Heart left ventricle (tissue), 16 donors: ENCODE results near the gene CYTIP. TPM values are rescaled to one million over a fixed set of nuclear protein-coding genes. Genes with fewer than 3 reads are reported as not detected.

Experiments used
- ATAC-seq, 4 donors: fragments of 200-7000 bp; cut with Tn5 transposase; one replicate each; pipeline ENCODE4 v1.9.1; 2020 to 2022; ENCODE audit warnings: moderate library complexity in 4 of 4, mild to moderate bottlenecking in 3 of 4, moderate number of reproducible peaks in 1 of 4
- DNase-seq, 5 donors: peaks; one replicate each; pipeline ENCODE4 v3.0.0-alpha.2; 2020
- H3K27ac ChIP-seq, 12 donors: fragments of 200-600 bp; sonication (generic) in 4 of 12; one replicate each; pipeline versions ENCODE4 v1.5.0 to v1.8.0; 2016 to 2022; ENCODE audit warnings: mild to moderate bottlenecking in 2 of 12
- H3K27me3 ChIP-seq, 9 donors: fragments of 200-600 bp; sonication (generic) in 2 of 9; one replicate each; pipeline versions ENCODE4 v1.5.1 to v1.8.0; 2016 to 2022; ENCODE audit warnings: mild to moderate bottlenecking in 3 of 9
- H3K36me3 ChIP-seq, 9 donors: fragments of 200-600 bp; sonication (generic) in 2 of 9; one replicate each; pipeline versions ENCODE4 v1.5.0 to v1.8.0; 2018 to 2022; ENCODE audit warnings: mild to moderate bottlenecking in 2 of 9
- H3K4me1 ChIP-seq, 12 donors: fragments of 200-600 bp; sonication (generic) in 4 of 12; one replicate each; pipeline versions ENCODE4 v1.5.0 to v1.8.0; 2016 to 2022; ENCODE audit warnings: mild to moderate bottlenecking in 3 of 12
- H3K4me3 ChIP-seq, 12 donors: fragments of 200-600 bp; sonication (generic) in 4 of 12; one replicate each; pipeline versions ENCODE4 v1.5.0 to v1.8.0; 2017 to 2022; ENCODE audit warnings: mild to moderate bottlenecking in 9 of 12, moderate library complexity in 4 of 12
- H3K9me3 ChIP-seq, 12 donors: fragments of 200-600 bp; sonication (generic) in 4 of 12; one replicate each; pipeline versions ENCODE4 v1.5.0 to v1.8.0; 2016 to 2022; ENCODE audit warnings: mild to moderate bottlenecking in 1 of 12
- POLR2A ChIP-seq, 2 donors: fragments of 450-650 bp; IDR thresholded peaks; one replicate each; pipeline ENCODE4 v1.6.1; 2017; ENCODE audit warnings: antibody characterized with exemption in 2 of 2, mild to moderate bottlenecking in 2 of 2, moderate library complexity in 2 of 2
- WGBS, 4 donors: extraction: QIAGEN DNeasy Blood & Tissue Kit in 2 of 4; methylation state at CpG; one replicate each; pipeline versions ENCODE4 v1.1.5 to v1.1.7; 2013 to 2018; 5-methylcytosine and 5-hydroxymethylcytosine counted together
- intact Hi-C, 10 donors: fragments of 100-400 bp; cut with DNase I; formaldehyde crosslinking; loops; one replicate each; pipeline versions ENCODE4 v1.11.1 to v1.14.2; 2022
- polyA plus RNA-seq, 2 donors: library from polyadenylated mRNA; stranded (reverse); fragments of 200-250 nt; gene quantifications; one replicate each; pipeline ENCODE4 v1.2.3, GENCODE V29; 2013
- total RNA-seq, 9 donors: library from RNA; depleted of rRNA in 2 of 9; stranded (reverse); fragments of >200 nt in 2 of 9; fragmentation: NEBNext Ultra II Directional in 3 of 9; extraction: Animal tissue kit (Norgen Biotek cat#: 25700) in 3 of 9; gene quantifications; one replicate each; pipeline versions ENCODE4 v1.1.0 to v1.2.4, GENCODE V29; 2016 to 2023
- TF ChIP-seq, protein P1 (sequence below), 12 donors: fragments of 200-600 bp; sonication (generic) in 4 of 12; IDR thresholded peaks; one replicate each; pipeline versions ENCODE4 v1.5.0 to v1.8.0; 2018 to 2022; ENCODE audit warnings: antibody characterized with exemption in 12 of 12, mild to moderate bottlenecking in 5 of 12
- donor health status: ischemic (EF 13 %, LVEDD 7.1; RV severe dilation, severe dysfunction).
- donor health status: healthy with polysubstance abuse.
- donor health status: DM: no; HTN: yes; CAD: no.
- donor health status: DM: no; HTN: no; CAD: no.
- donor health status: ischemic (EF 25% LVEDD 6.9; RV normal size, moderate dysfunction).
- donor health status: ischemic (EF 25% LVEDD 5.7; RV mildly dilated, moderate dysfunction).
- donor health status: healthy.
- donor health status: DM: yes; HTN: yes; CAD: no.
- donor health status: ischemic (EF 35%, LVEDD 5.7; RV mildly dilated, moderate dysfunction).
- donor health status: nonischemic (EF 11% LVEDD 7.7; RV severe dilation, severe dysfunction).
- donor health status: DM: yes; HTN: yes; CAD: no.
- donor health status: PGD.
- donor health status: ischemic (EF 29% LVEDD 5.4; RV normal size, mild dysfunction).
- donor health status: nonischemic (EF 23%, LVEDD 6.1; RV moderate dilation, normal function).

Gene CYTIP
- total and polyA plus RNA-seq, 11 donors: 0.38 to 12.0 (median 1.4) TPM

- H3K27ac ChIP-seq: no peak overlapping the region
- H3K27me3 ChIP-seq: no peaks in the 10 kb centered on the region
- H3K4me3 ChIP-seq: no peak overlapping the region
- ATAC-seq (peak in 1 of 4 donors; percentile 40), DNase-seq (no peak)
- intact Hi-C loops: no loop called here
- peaks cover 0 to 73% (median 0%) of the 10 kb centered on the region in 9 donors for H3K36me3 ChIP-seq
- H3K9me3 ChIP-seq: peaks cover 0 to 30% (median 11%) of the 10 kb centered on the region in 12 donors
- H3K4me1 ChIP-seq: peaks cover 0 to 28% (median 0%) of the 10 kb centered on the region in 12 donors
- WGBS, 4 donors: 40 to 56% (median 51%) methylated on average over 6 of the region's 6 CpGs
- no peak for TF ChIP-seq POLR2A (IDR thresholded peaks at IDR 0.05)
- TF ChIP-seq, protein P1, sequence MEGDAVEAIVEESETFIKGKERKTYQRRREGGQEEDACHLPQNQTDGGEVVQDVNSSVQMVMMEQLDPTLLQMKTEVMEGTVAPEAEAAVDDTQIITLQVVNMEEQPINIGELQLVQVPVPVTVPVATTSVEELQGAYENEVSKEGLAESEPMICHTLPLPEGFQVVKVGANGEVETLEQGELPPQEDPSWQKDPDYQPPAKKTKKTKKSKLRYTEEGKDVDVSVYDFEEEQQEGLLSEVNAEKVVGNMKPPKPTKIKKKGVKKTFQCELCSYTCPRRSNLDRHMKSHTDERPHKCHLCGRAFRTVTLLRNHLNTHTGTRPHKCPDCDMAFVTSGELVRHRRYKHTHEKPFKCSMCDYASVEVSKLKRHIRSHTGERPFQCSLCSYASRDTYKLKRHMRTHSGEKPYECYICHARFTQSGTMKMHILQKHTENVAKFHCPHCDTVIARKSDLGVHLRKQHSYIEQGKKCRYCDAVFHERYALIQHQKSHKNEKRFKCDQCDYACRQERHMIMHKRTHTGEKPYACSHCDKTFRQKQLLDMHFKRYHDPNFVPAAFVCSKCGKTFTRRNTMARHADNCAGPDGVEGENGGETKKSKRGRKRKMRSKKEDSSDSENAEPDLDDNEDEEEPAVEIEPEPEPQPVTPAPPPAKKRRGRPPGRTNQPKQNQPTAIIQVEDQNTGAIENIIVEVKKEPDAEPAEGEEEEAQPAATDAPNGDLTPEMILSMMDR (IDR thresholded peaks at IDR 0.05): no peak
Observed at GRCh38 chr2:157427003-157427921, 16.6 kb downstream of the CYTIP start.

- TF ChIP-seq, protein P1 (IDR thresholded peaks at IDR 0.05): no peak
- no peak for TF ChIP-seq POLR2A (IDR thresholded peaks at IDR 0.05)
- Histone ChIP-seq H3K4me1 (peaks cover 0 to 28% (median 0%) of the 10 kb centered on the region in 12 donors), H3K4me3 (no peak overlapping the region), H3K36me3 (peaks cover 0 to 69% (median 0%) of the 10 kb centered on the region in 9 donors), H3K27ac (no peak overlapping the region), H3K27me3 (no peaks in the 10 kb centered on the region), H3K9me3 (peaks cover 0 to 30% (median 11%) of the 10 kb centered on the region in 12 donors)
- no peak for DNase-seq
- 81 to 90% (median 84%) methylated on average over 4 of the region's 4 CpGs for WGBS, 4 donors
- intact Hi-C loops: no loop called here
- no peak for ATAC-seq
Observed at GRCh38 chr2:157426477-157426994, 17.4 kb downstream of the CYTIP start.

GRCh38 chr2:157424374-157424773 lies 19.5 kb downstream of the CYTIP start:
- intact Hi-C loops: no loop called here
- no peak for ATAC-seq
- Histone ChIP-seq H3K4me3 (no peak overlapping the region), H3K4me1 (peaks cover 0 to 45% (median 0%) of the 10 kb centered on the region in 12 donors), H3K27me3 (no peaks in the 10 kb centered on the region), H3K9me3 (peaks cover 0 to 30% (median 11%) of the 10 kb centered on the region in 12 donors), H3K36me3 (peaks cover 0 to 56% (median 0%) of the 10 kb centered on the region in 9 donors), H3K27ac (no peak overlapping the region)
- WGBS, 4 donors: 47 to 62% (median 54%) methylated on average over 1 of the region's 1 CpG
- DNase-seq: no peak
- TF ChIP-seq POLR2A (IDR thresholded peaks at IDR 0.05): no peak
- TF ChIP-seq, protein P1 (IDR thresholded peaks at IDR 0.05): no peak

DNA sequence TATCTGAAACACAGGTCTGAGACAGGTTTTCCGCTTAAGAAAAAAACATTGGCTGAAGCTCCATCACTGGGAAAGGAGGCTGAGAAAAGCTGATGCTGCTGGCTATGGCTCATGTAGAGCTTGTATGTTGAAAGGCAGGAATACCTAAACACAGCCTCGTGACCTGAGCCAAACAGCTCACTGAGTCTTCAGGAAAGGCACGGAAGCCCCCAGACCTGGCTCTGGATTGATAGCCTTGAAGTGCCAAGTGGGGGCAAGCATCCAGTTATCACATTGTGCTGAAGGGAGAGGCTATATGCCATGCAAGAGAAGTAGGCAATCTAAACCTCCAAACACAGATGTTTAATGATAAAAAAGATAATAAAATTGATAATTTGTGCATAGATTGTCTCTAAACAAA lies 21.9 kb downstream of the CYTIP start:
- peaks cover 0 to 55% (median 0%) of the 10 kb centered on the region in 12 donors for H3K4me1 ChIP-seq
- peaks cover 0 to 33% (median 0%) of the 10 kb centered on the region in 9 donors for H3K36me3 ChIP-seq
- H3K4me3 ChIP-seq: no peak overlapping the region
- ATAC-seq (no peak), DNase-seq (no peak)
- H3K27ac ChIP-seq: peak overlapping the region in 1 of 12 donors; percentile 94
- TF ChIP-seq, protein P1 (IDR thresholded peaks at IDR 0.05): no peak
- TF ChIP-seq POLR2A (IDR thresholded peaks at IDR 0.05): no peak
- peaks cover 0 to 30% (median 11%) of the 10 kb centered on the region in 12 donors for H3K9me3 ChIP-seq
- 59 to 93% (median 88%) methylated on average over 3 of the region's 3 CpGs for WGBS, 4 donors
- intact Hi-C loops: no loop called here
- no peaks in the 10 kb centered on the region for H3K27me3 ChIP-seq
